Medulla oblongata (tissue), 1 donor: ENCODE measurements around the gene USP40.

ENCODE experiments used
- DNase-seq: peaks from one replicate; pipeline ENCODE4 v3.0.0-alpha.2; 2015; ENCODE audit errors: extremely low spot score

USP40 gene

GRCh38 chr2:233426619-233427342 lies 139.8 kb downstream of the USP40 start:
- DNase-seq: no peak
